ENCODE measurements around the gene POC1B. TPM values are rescaled to one million over a fixed set of nuclear protein-coding genes. Genes with fewer than 3 reads are reported as not detected.

POC1B gene
- total RNA-seq, 1 experiment from 2014 or later = 13.6 TPM

DNA sequence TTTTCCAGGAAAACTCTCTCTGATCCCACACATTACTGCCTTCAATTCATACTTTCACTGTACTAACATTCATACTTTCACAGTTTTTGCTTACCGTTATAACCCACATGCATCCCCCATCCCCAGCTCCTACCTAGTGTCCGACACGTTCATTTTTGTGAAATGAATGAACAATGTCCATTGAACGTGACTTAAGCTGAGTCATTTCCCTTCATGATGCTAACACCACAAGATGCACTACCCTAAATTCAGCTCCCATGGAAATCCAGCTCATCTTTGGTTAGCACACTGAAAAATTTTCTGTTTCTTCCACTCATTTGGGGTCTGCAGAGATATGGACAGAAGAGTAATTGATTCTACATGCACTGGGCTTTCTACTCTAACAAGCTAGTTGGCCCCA lies 85.9 kb downstream of the POC1B start:
- POLR2A ChIA-PET (ENCODE audit: unreplicated experiment) = no interaction called here
- Histone ChIP-seq H3K27me3 (ENCODE audit: insufficient read depth, low read depth) (no peaks in the 10 kb centered on the region), H3K9me2 (ENCODE audit: insufficient read depth) (no peaks in the 10 kb centered on the region), H3F3A (ENCODE audit: insufficient read depth, low read depth) (no peaks in the 10 kb centered on the region), H3K27ac (no peak overlapping the region), H3K4me1 (replicated peaks; ENCODE audit: insufficient read depth) (no peaks in the 10 kb centered on the region), H3K9me3 (ENCODE audit: insufficient read depth, low read depth) (no peaks in the 10 kb centered on the region), H3K36me3 (ENCODE audit: low read depth) (no peaks in the 10 kb centered on the region), H3K4me2 (no peak overlapping the region), H3K79me2 (ENCODE audit: low read depth) (no peaks in the 10 kb centered on the region), H3K4me3 (no peak overlapping the region), H4K20me1 (ENCODE audit: insufficient read depth) (no peaks in the 10 kb centered on the region), H2AFZ (no peak overlapping the region)
- no TSS peak for BruUV-seq (replicated peaks)
- CTCF ChIA-PET = no interaction called here
- intact Hi-C loops (cut with micrococcal nuclease; ENCODE audit: unreplicated experiment) = no loop called here
- TF ChIP-seq, protein P1, sequence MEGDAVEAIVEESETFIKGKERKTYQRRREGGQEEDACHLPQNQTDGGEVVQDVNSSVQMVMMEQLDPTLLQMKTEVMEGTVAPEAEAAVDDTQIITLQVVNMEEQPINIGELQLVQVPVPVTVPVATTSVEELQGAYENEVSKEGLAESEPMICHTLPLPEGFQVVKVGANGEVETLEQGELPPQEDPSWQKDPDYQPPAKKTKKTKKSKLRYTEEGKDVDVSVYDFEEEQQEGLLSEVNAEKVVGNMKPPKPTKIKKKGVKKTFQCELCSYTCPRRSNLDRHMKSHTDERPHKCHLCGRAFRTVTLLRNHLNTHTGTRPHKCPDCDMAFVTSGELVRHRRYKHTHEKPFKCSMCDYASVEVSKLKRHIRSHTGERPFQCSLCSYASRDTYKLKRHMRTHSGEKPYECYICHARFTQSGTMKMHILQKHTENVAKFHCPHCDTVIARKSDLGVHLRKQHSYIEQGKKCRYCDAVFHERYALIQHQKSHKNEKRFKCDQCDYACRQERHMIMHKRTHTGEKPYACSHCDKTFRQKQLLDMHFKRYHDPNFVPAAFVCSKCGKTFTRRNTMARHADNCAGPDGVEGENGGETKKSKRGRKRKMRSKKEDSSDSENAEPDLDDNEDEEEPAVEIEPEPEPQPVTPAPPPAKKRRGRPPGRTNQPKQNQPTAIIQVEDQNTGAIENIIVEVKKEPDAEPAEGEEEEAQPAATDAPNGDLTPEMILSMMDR (conservative IDR thresholded peaks at IDR 0.05) = no peak
- TF ChIP-seq EZH2 (IDR thresholded peaks at IDR 0.05; ENCODE audit: low read depth) = no peak
- no peak for DNase-seq

DNA sequence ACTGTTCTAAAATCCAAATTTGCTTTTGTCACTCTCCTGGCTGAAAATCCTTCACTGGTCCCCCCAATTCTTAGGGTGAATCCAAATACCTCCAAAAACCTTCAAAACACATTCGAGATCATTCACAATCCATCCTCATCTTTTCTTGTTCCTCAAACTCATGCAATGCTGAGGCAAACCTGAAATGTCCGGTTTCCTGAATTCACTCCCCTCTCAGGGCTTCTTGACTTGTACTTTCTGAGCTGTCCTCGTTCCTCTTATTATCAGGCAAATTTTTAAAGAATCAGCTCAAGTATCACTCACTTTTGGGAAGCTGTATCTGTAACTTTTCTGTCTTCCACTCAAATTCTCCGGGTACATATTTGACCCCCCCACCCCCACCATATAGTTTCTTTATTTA lies 88.6 kb downstream of the POC1B start:
- Histone ChIP-seq H2AFZ (no peak overlapping the region), H4K20me1 (ENCODE audit: insufficient read depth) (no peaks in the 10 kb centered on the region), H3K27ac (no peak overlapping the region), H3K4me2 (no peak overlapping the region), H3K9me2 (ENCODE audit: insufficient read depth) (no peaks in the 10 kb centered on the region), H3K9me3 (ENCODE audit: insufficient read depth, low read depth) (no peaks in the 10 kb centered on the region), H3K4me3 (no peak overlapping the region), H3K4me1 (replicated peaks; ENCODE audit: insufficient read depth) (no peaks in the 10 kb centered on the region), H3F3A (ENCODE audit: insufficient read depth, low read depth) (no peaks in the 10 kb centered on the region), H3K27me3 (ENCODE audit: insufficient read depth, low read depth) (no peaks in the 10 kb centered on the region), H3K79me2 (ENCODE audit: low read depth) (no peaks in the 10 kb centered on the region), H3K36me3 (ENCODE audit: low read depth) (no peaks in the 10 kb centered on the region)
- ChIA-PET CTCF (no interaction called here), POLR2A (ENCODE audit: unreplicated experiment) (no interaction called here)
- intact Hi-C loops (cut with micrococcal nuclease; ENCODE audit: unreplicated experiment) = no loop called here
- TF ChIP-seq, protein P1 (conservative IDR thresholded peaks at IDR 0.05) = no peak
- no peak for TF ChIP-seq EZH2 (IDR thresholded peaks at IDR 0.05; ENCODE audit: low read depth)
- no peak for DNase-seq
- BruUV-seq (replicated peaks) = no TSS peak

DNA sequence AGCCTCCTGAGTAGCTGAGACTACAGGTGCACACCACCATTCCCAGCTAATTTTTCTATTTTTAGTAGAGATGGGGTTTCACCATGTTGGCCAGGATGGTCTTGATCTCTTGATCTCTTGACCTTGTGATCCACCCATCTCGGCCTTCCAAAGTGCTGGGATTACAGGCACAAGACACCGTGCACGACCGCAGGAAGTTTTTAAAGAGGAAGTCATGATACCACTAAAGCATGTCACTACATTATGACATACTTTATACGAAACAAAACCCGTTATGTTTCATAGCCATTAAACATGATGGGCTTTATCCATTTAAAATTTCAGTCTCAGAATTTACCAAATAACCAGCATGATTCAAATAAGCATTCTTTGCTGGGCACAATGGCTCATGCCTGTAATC lies 89.8 kb downstream of the POC1B start:
- no peaks in the 10 kb centered on the region for H3K9me3 ChIP-seq (ENCODE audit: insufficient read depth, low read depth)
- ChIA-PET CTCF (no interaction called here), POLR2A (ENCODE audit: unreplicated experiment) (no interaction called here)
- no peaks in the 10 kb centered on the region for H3K79me2 ChIP-seq (ENCODE audit: low read depth)
- H3K9me2 ChIP-seq (ENCODE audit: insufficient read depth) = no peaks in the 10 kb centered on the region
- H3K27ac ChIP-seq = no peak overlapping the region
- TF ChIP-seq, protein P1 (conservative IDR thresholded peaks at IDR 0.05) = no peak
- TF ChIP-seq EZH2 (IDR thresholded peaks at IDR 0.05; ENCODE audit: low read depth) = no peak
- no peaks in the 10 kb centered on the region for H3K4me1 ChIP-seq (replicated peaks; ENCODE audit: insufficient read depth)
- no peaks in the 10 kb centered on the region for H3K27me3 ChIP-seq (ENCODE audit: insufficient read depth, low read depth)
- no peaks in the 10 kb centered on the region for H3F3A ChIP-seq (ENCODE audit: insufficient read depth, low read depth)
- H3K4me2 ChIP-seq = no peak overlapping the region
- BruUV-seq (replicated peaks) = no TSS peak
- H4K20me1 ChIP-seq (ENCODE audit: insufficient read depth) = no peaks in the 10 kb centered on the region
- DNase-seq = no peak
- no peak overlapping the region for H3K4me3 ChIP-seq
- H3K36me3 ChIP-seq (ENCODE audit: low read depth) = no peaks in the 10 kb centered on the region
- no peak overlapping the region for H2AFZ ChIP-seq
- intact Hi-C loops (cut with micrococcal nuclease; ENCODE audit: unreplicated experiment) = no loop called here
